GM21786 (cell line): ENCODE measurements around the gene PRKCB.
"Not testable (repeated sequence)": the region's sequence is repeated elsewhere in the genome, so short reads cannot be mapped to it uniquely, and the experiment has no call there.

ENCODE experiments used
- ATAC-seq: cut with Tn5 transposase; IDR thresholded peaks from one replicate; pipeline ENCODE4 v1.9.1; 2021; ENCODE audit not compliant: unreplicated experiment

PRKCB gene

DNA sequence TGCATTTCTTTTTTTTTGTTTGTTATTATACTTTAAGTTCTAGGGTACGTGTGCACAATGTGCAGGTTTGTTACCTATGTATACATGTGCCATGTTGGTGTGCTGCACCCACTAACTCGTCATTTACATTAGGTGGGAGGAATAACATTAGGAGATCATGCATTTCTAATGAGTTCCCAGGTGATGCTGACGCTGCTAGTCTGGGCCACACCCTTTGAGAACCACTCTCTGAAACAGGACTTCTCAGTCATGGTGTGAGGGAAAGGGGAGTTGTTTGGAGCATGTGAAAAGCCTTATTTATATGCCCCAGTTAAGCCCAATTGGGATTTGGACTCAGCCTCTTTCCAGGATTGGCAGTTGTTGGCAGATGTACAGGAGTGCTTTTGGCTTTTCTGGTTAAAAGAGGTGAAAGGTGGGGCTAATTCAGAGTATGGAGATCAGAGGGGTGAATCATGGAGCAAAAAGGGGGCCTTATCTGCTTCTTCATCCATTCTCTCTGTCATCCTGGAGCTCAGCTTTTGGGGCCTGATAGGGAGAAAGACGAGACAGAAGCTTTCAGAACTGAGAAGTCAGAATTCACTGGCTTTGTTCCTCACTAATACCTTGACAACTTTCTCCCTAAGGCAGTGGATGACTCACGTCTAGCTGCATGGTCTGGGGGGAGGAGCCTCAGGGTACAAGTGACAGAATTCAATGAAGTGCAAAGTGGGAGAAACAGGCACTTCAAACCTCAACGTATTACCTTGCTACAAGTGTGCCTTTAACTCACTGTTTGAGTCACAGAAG lies 240.3 kb downstream of the PRKCB start:
- peak; percentile 50 for ATAC-seq

DNA sequence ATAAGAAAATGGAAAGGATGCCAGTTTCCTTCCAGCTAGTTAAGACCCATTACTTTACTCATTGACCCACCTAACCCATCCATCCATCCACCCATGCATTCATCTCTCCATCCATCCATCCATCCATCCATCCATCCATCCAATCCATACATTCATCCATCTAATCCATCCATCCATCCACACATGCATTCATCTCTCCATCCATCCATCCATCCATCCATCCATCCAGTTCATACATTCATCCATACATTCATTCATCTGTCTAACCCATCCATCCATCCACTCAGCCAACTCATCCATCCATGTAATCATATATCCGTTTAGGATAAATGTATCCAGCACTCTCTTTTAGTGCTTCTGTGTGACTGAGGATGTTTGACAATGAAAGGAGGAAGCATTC lies 241.5 kb downstream of the PRKCB start:
- ATAC-seq, result no peak

DNA sequence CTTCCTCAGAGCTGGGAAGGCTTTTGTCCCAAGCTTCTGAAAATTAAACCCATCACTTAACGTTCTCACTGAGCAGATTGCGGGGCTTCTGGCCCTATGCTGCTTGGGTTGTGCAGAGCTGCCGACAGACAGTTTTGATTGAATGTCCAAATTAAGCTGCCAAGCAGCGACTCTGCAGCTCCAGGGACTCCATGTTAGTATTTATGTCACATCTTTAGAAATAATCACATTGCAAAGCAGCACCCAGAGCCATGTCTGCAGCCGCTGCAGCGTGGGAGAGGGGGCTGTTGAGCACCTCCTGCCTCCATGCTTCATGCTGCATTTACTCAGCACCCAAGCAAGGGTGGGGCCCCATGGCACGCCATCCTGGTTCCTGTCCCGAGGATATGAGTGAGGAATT lies 242.2 kb downstream of the PRKCB start:
- ATAC-seq, result no peak

DNA sequence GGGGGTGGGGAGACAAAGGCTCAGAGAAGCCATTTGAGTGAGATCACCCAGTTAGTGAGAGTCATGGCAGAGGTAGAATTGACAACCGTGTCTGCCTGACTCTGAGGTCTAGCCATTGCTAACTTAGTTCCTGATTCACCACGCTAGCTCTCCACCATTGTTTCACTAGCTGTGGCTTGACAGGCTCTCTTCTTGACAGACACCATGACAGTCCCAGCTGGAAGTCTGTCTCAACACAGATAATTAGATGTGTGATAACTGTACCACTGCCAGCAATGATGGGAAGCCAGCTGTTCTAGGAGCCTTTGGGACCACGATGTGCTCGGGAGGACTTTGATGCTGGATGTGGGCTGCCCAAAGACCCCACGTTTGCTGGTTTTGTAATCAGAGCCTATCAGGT lies 249.9 kb downstream of the PRKCB start:
- ATAC-seq, result no peak

DNA sequence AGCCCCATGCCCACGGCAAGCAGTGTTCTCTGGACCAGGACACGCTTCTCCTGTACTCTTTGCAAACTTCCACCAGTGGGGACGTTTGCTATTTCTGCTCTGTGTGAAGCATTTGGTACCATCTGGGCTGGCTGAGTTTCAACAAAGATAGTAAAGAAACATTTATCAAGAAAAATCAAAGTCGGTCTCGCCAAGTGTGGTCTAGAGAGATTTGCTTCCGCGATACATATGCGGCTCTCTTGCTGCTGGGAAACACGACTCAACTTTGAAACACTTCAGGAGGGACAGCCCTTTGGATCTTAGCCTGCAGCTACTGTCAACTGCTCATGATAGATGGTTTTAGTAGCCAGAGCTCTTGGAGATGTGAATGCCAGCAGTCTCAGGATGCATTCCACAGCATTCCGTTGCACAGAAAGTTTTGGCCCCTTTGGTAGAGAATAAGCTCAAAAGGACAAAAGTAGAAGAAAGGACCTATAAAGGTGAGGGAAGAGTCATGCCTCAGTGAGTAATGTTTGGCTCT lies 252.2 kb downstream of the PRKCB start:
- no peak for ATAC-seq

DNA sequence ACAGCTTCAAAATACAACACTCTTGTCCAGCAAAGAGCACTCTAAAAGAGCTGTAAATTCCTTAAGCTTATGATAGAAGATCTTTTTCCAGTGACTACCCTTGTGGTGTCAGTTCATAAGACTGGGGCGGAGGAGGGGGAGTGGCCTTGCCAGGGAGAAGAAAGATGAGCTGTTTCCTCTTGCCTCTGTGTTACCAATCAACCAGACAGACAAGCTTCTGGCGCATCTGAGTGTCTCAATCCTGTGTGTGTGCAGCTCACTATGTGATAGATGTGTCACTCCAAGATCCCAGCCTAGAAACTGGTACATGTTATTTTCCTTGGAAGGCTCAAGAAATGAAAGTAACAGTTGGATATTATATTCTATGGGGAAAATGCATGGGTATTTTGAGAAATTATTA lies 253.0 kb downstream of the PRKCB start:
- no peak for ATAC-seq

DNA sequence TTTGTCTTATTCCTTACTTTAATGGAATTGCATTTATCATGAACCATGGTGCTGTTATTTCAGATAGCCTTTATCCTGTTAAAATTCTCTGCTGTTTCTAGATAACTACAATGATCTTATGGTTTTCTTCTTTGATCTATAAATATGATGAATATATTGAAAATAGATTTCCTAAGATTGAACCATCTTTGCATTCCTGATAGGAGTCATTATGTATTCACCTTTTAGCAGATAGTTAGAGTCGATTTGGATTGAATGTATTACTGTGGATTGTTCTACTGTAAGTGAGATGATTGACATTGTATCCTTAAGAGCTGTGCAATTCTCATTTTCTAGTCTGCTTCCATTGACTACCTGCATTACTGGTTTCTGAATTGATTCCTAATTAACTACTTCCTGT lies 255.3 kb downstream of the PRKCB start:
- ATAC-seq, result no peak

DNA sequence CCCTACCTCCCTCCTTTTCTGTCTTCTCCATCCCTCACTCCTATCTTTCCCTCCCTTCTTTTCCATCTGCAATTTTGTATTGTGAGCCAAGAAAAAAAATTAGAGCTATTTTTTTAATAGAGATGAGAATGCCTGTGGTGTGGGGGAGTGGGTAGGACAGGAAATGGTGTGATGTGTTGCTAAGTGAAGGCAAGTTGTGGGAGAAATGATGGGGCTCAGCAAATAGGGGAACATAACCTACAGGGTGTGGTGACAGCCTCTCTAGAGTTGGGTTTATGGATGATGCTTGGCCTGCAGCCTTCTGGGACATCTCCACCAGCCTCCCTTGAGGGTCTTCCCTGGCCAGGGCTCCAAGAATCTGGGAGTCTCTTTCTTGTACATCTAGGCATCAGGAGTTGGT lies 257.3 kb downstream of the PRKCB start:
- ATAC-seq, result no peak

DNA sequence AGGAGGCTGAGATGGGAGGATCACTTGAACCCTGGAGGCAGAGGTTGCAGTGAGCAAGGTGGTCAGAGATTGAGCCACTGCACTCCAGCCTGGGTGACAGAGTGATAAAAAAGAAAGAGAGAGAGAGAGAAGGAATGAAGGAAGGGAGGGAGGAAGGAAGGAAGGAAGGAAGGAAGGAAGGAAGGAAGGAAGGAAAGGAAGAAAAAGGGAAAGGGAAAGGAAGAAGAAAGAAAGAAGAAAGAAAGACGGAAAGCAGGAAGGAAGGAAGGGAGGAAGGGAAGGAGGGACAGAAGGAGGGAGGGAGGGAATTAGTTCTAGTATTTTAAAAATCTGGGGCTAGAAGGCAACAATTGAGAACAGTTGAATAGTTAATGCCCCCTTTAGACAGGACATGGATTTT lies 258.9 kb downstream of the PRKCB start:
- no peak for ATAC-seq

DNA sequence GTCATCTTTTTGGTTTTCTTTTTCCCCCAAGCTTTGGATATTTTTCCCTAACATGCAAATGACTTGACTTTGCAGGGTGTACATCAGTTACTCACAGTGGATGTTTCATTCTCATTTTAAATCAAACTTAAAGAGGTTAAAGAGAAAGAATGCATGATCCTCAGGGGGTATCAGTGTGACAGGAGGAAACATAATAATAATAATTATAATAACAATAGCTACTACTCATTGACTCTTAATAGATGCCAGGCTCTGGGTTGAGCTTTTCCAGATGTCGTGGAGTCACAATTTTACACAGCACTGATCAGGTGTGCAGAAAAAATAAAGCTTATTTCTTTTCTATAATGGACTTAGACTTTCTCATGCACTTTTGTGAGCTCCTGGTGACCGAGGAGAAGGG lies 263.1 kb downstream of the PRKCB start:
- ATAC-seq, result no peak

DNA sequence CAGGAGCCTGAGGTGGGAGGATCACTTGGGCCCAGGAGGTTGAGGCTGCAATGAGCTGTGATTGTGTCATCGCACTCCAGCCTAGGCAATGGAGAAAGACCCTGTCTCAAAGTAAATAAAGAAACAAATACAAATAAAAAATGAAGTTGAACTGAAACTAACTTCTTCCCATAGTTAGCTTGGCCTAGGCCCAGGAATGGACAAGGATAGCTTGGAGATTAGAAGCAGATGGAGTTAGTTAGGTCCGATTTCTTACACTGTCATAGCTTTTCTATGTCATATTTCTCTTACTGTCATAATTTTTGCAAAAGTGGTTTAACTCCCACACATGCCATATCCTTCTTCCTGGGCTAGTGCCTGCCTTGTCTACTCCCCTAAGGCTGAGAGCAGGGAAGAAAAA lies 265.6 kb downstream of the PRKCB start:
- no peak for ATAC-seq

DNA sequence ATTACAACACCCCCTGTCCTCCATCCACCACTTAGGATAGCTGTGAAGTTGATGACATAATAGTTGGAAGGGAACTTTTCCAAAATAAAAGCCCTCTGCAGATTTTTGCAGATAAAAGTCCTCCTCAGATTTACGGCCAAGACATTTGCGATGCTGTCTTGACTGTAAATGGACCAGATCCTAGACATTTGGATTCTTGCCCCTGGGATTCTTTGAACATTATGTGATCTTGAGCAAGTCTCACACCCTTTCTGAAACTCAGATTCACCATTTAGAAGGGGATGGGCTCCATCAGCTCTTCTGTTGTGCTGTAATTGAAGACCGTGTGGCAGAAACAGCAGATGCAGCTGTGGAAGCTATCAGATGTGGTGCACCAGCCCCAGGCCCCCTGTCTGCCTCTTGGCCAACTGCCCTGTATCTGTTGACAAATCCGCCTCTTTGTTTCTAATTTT lies 266.5 kb downstream of the PRKCB start:
- no peak for ATAC-seq

DNA sequence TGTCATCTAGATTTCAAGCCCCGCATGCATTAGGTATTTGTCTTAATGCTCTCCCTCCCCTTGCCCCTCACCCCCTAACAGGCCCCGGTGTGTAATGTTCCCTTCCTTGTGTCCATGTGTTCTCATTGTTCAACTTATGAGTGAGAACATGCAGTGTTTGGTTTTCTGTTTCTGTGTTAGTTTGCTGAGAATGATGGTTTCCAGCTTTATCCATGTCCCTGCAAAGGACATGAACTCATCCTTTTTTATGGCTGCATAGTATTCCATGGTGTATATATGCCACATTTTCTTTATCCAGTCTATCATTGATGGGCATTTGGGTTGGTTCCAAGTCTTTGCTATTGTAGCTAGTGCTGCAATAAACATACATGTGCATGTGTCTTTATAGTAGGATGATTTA lies 269.7 kb downstream of the PRKCB start:
- ATAC-seq, result not testable (repeated sequence)

DNA sequence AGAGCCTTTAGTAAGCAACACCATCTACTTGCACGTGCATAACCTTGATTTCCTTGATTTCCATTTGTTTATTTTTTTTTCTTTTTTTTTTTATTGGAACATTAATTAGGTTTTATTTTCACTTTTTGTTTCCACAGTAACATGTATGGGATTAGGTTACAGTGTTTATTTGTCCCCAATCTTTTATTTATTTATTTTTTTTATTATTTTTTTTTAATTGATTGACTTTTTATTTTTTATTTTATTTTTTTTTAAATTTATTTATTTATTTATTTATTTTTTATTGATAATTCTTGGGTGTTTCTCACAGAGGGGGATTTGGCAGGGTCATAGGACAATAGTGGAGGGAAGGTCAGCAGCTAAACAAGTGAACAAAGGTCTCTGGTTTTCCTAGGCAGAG lies 272.3 kb downstream of the PRKCB start:
- ATAC-seq, result not testable (repeated sequence)

DNA sequence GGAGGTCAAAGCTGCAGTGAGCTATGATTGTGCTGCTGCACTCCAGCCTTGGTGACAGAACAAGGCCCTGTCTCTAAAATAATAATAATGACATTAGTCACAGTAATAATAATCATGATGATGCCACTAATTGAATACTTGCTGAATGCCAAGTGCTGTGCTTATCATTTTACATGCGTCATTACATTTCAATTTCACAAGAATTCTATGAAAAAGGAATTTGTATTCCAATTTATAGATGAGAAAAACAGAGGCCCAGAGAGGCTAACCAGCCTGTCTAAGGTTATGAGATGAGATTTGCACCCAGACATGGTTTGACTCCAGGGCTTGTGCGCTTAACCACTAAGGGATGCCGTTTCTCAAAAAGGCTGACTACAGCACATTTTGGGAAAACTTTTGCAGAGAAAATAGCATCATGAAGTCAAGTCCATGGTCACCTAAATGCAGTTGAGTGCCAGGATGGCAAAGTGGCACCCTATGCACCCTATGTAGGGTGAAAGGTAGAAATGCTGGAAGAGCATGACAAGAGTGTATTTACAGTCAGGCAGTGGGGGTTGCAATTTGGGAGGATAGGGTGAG lies 276.0 kb downstream of the PRKCB start:
- ATAC-seq, result no peak

DNA sequence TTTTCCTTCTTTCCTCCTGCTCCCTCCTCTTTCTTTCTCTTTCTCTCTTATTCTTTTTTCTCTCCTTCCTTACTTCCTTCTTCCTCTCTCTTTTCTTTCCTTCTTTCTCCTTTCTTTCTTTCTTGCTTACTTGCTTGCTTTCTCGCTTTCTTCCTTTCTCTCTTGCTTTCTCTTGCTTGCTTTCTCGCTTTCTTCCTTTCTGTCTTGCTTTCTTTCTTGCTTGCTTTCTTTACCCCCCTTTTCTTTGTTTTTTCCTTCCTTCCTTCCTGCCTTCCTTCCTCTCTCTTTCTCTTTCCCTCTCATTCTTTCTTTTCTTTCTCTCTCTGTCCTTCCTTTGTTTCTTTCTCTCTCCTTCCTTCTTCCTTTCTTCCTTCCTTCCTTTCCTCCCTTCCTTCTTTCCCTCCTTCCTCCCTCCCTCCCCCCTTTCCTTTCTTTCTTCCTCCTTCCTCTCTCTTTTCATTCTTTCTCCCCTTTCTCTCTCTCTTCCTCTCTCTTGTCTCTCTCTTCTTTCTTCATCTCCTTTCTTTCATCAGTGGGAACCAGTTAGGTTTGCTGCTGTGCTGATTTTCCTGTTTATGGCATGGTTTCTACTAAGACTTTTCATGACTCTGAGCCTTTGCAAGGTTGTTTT lies 277.4 kb downstream of the PRKCB start:
- no peak for ATAC-seq

DNA sequence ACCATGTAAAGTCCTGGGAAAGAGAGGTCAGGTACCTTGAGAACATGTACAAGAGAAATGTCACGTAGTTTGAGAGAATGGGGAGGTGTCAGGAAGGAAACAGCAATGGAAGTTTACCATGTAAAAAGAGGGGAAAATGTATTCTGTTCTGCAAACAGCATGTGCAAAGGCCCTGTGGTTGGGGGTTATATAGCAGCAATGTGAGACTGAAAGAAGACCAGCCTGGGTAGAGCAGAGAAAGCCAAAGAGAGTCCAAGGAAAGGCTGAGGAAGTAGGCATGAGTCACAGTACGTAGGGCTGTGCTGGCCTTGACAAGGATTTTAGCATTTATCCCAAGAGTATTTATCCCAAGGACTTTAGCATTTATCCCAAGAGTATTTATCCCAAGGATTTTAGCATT lies 279.1 kb downstream of the PRKCB start:
- ATAC-seq, result no peak

DNA sequence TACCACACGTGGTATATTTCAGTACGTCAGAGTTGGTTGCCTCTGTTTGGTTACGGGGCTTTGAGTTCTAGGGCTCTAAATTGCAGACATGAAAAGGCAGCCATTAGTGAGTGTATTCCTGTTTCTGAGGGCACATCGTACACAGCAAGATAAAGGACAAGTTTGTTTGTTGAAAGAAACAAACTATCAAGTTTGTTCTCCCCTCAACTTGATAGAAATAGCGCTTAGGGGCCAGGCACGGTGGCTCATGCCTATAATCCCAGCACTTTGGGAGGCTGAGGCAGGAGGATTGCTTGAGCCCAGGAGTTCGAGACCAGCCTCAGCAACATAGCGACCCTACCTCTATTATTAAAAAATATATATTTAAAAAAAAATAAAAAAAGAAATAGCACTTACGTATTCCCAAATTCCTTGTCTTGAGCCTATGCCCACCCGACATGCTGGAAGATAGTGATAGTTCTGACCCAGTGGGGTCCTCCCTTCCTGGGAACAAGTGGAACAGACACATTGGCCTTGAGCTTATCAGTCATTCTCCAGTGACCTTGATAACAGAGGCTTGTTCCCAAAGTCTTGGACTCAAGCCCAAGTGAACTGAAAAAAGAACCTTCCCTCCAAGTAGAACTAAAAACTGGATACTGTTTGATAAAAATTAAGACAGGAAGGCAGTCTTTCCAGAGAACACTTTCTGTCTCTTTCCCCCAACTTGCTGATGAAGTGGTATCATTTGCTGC lies 280.4 kb downstream of the PRKCB start:
- ATAC-seq, result no peak

DNA sequence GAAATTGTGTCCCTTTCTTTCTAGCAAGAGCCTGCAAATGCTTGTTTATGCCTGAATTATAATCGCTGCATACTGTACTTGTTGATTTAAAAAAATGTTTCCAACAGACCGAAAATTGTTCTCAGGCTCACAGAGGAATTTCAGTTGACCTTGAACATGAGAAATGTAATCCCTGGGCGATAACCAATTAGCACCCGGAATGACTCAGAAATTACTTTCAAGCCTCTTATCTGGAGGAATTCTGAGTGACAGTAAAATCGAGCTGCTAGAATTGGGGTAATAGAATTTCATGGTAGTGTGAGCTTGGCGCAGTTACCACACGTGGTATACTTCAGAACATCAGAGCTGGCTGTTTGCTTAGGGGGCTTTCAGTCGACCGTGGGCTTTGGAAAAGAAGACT lies 281.2 kb downstream of the PRKCB start:
- no peak for ATAC-seq

DNA sequence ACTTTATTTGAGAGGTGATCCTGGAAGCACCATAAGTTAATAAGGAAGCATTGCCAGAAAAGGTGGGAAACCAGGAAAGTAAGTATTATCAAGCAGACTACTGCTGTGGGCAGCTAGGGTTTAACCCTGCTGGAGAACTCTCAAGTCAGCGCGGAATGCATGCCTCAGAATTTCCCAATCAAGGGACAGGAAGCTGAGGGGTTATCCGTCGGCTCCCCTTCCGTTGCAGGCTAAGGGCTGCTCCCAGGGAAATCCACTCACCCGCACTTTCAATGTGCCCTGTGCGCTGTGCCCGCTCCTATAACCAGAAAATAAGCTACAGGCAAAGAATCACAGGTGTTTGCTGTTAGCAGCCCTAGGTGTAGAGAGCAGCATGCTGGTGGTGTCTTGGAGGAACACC lies 281.9 kb downstream of the PRKCB start:
- ATAC-seq, result no peak

DNA sequence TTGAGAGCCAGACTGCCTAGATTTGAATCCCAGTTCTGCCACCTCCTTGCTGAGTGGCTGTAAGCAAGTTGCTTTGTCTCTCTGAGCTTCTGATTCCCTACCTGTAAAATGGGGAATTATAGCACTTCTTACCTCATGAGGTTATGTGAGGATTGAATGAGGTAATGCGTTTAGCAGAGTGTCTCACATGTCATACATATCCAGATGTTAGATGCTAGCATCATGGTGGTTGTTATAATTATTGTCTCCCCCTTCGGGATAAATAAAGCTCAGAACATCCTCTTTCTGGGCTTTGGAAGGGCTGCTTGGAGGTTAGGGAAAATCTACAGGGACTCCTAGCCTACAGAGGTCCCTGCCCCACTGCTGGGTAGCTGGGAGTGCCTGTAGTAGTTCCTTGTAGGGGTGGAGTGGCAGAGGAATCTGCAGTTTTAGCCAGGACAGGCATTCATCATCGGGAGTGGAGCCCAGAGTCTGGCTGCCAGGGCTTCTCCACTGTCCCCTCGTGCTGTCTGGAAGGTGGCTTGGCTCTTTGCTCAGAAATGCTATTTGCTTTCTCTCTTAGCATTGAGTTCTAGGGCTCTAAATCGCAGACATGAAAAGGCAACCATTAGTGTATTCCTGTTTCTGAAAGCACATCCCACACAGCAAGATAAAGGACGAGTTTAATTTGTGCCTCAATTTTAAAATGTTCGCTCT lies 282.5 kb downstream of the PRKCB start:
- no peak for ATAC-seq
